DOHH2 (cell line): ENCODE results near the gene SLC25A13.

Source experiments
- CTCF ChIP-seq: fragments of 200-600 bp; sonication (generic); IDR thresholded peaks from one replicate; pipeline ENCODE4 v1.5.1; 2014; ENCODE audit warnings: antibody characterized with exemption, mild to moderate bottlenecking, low read depth, low read length; ENCODE audit not compliant: poor library complexity, severe bottlenecking
- EZH2phosphoT487 ChIP-seq: fragments of 200-600 bp; sonication (generic); IDR thresholded peaks from 2 replicates; pipeline ENCODE4 v1.6.1; 2017; ENCODE audit warnings: borderline replicate concordance, mild to moderate bottlenecking, antibody characterized with exemption, low read length, moderate library complexity, mixed read lengths

GRCh38 chr7:96305915-96306314 is 16.0 kb downstream of the SLC25A13 start:
- TF ChIP-seq CTCF: no peak
- TF ChIP-seq EZH2phosphoT487: no peak
